Retina (tissue), 1 donor: ENCODE measurements around the gene MEOX1.

ENCODE experiments used
- DNase-seq: peaks from one replicate; pipeline ENCODE4 v3.0.0-alpha.2; 2016

MEOX1 gene

GRCh38 chr17:43650471-43650870 is 11.3 kb downstream of the MEOX1 start:
- DNase-seq, result no peak

- DNase-seq, result no peak
Observed at GRCh38 chr17:43648916-43649315, 12.8 kb downstream of the MEOX1 start.

- peak; percentile 58 for DNase-seq
Observed at GRCh38 chr17:43645765-43646481, 15.8 kb downstream of the MEOX1 start.

GRCh38 chr17:43645450-43645764 is 16.3 kb downstream of the MEOX1 start:
- DNase-seq, result no peak

DNA sequence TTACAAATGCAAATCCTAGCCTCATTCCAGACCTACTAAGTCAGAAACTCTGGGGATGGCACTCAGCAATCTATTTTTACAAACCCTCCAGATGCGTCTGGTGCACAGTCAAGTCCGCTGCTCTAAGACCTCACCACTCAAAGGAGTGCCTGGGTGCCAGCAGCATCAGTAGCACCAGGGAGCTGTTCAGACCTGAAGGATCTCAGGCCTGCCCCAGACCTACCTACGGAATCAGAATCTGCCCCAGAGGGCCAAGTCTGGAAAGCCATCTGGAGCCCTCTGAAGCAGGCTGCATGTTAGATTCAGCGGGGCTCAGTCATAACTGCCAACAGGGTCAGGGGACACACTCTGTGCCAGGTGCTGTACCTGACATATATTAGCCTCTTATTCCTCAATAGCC is 17.6 kb downstream of the MEOX1 start:
- DNase-seq, result no peak

- DNase-seq, result no peak
Observed at GRCh38 chr17:43641416-43641815, 20.3 kb downstream of the MEOX1 start.

- no peak for DNase-seq
Observed at GRCh38 chr17:43640491-43641252, 21.1 kb downstream of the MEOX1 start.

DNA sequence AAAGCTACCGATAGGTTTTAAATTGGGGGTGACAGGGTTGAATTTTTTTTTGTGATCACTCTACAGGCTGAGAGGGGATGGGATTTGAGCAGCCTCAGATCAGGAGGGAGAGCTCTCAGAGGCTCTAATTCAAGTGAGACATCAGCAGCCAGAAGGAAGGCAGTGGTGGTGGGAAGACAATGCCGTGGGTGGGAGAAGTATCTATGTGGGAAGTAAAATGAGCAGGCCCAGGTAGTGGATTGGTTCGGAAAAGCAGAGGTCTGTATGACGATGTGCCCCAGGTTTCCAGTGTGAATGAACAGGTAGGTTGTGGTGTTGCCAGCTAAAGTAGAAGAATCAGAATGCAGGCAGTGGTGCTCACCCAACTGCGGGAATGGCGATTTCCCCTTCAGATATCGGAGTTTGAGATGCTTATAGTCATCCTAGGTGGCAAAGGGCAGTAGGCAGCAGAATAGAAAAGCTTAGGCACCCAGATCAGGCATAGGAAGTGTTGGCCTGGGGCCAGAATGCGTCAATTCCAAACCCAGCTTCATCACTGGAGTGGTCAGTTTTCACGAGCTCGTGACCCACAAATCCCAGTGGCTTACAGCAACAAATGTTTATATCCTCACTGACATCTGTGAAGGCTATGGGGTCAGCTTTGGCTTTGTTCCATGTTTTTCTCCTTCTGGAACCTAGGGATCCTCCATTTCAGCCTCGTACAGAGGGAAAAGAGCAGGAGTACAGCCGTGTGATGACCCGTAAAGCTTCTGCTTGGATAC is 24.0 kb downstream of the MEOX1 start:
- no peak for DNase-seq

GRCh38 chr17:43636426-43636825 is 25.3 kb downstream of the MEOX1 start:
- DNase-seq, result no peak

DNA sequence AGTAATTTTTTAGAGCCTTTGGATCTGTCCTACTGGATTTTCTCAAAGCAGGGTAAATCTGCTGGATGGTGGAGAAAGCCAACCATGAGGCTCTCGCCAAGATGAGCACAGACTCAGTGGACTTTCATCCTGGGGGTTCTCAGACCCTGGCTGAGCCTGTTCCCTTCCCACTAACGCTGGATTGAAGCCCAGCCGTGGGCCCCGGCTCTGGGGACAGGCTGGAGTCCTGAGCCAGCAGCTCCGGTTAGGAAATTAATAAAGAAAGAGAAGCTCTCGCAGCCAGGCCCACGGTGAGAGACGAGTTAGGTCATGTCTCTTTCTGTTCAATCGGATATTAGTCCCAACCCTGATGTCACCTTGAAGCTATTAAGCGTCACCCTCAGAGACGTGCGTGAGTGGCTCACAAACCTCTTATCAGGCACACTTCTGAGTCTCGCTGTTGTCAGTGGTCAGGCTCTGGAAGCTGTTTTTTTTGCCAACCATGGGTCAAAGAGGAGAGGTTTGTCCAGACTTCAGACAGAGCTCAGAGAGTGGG is 27.1 kb downstream of the MEOX1 start:
- no peak for DNase-seq

- DNase-seq, result no peak
Observed at GRCh38 chr17:43632221-43632620, 29.5 kb downstream of the MEOX1 start.

- no peak for DNase-seq
Observed at GRCh38 chr17:43631429-43631828, 30.3 kb downstream of the MEOX1 start.

DNA sequence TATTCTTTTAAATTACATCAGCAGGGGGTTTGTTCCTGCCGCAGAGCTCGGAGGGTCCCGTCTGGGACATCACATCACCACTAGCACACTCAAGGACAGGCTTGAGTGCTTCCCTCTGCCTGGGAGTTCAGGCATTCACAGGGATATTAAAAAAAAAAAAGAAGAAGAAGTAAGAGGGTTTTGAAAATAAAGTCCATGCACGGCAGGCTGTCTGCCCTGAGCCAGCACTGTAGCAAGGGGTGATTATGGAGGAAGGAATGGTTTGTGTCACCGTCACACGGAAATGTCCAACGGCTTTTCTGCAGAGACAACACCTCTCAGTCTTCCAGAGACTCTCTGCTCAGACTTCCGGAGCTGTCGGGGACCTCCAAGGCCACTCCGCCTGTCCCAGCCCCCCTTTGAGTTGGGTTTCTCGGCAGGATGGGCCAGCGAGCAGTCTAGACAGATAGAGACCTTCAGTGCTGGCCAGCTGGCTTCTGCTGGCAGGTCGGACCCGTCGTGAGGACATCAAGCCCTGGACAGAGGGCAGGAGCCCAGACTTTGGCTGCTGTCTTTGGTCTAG is 33.6 kb downstream of the MEOX1 start:
- DNase-seq, result no peak

GRCh38 chr17:43627653-43628052 is 34.1 kb downstream of the MEOX1 start:
- DNase-seq, result no peak

GRCh38 chr17:43626023-43626422 is 35.7 kb downstream of the MEOX1 start:
- DNase-seq, result no peak

GRCh38 chr17:43625606-43626005 is 36.1 kb downstream of the MEOX1 start:
- DNase-seq, result no peak

- DNase-seq, result no peak
Observed at GRCh38 chr17:43620581-43620980, 41.1 kb downstream of the MEOX1 start.

DNA sequence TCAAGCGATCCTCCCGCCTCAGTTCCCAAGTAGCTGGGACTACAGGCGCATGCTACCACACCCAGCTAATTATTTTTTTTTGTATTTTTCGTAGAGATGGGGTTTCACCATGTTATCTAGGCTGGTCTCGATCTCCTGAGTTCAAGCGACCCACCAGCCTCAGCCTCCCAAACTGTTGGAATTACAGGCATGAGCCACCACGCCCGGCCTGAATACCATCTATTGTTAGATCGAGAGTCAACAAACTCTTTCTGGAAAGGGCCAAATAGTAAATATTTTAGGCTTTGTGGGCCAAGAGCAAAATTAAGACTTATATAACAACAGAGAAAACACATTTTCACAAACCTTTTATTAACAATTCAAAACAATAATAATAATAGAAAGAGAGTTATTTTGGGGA is 41.6 kb downstream of the MEOX1 start:
- no peak for DNase-seq

- no peak for DNase-seq
Observed at GRCh38 chr17:43619705-43620104, 42.0 kb downstream of the MEOX1 start.

GRCh38 chr17:43618276-43618675 is 43.4 kb downstream of the MEOX1 start:
- no peak for DNase-seq

DNA sequence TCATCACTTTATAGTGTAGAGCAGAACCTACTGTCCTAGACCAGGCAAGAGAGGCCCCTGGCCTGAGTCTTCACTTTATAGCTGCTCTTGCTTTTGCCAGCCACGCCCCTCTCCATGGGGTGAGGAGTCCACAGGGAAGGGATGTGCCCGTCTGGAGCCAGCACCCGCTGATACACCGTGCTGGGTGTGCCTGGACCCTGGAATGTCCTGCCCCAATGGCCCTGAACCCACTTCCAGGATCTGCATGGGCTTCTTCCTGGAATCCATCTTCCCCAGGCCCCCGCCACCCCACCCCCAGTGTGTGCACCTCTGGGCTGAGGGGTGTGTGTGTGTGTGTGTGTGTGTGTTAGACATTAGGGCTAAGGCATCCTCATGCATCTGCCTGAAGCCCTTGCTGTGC is 44.9 kb downstream of the MEOX1 start:
- no peak for DNase-seq

GRCh38 chr17:43616421-43616820 is 45.3 kb downstream of the MEOX1 start:
- DNase-seq, result no peak

GRCh38 chr17:43616029-43616351 is 45.7 kb downstream of the MEOX1 start:
- DNase-seq, result no peak
